ENCODE data around the gene SCGB1C1. TPM values are rescaled to one million over a fixed set of nuclear protein-coding genes. Genes with fewer than 3 reads are reported as not detected.
A peak's percentile ranks its signal among the peaks of the same experiment; 100 is the strongest.

Gene SCGB1C1
- total RNA-seq, 6 experiments from 2014 or later = not detected

DNA sequence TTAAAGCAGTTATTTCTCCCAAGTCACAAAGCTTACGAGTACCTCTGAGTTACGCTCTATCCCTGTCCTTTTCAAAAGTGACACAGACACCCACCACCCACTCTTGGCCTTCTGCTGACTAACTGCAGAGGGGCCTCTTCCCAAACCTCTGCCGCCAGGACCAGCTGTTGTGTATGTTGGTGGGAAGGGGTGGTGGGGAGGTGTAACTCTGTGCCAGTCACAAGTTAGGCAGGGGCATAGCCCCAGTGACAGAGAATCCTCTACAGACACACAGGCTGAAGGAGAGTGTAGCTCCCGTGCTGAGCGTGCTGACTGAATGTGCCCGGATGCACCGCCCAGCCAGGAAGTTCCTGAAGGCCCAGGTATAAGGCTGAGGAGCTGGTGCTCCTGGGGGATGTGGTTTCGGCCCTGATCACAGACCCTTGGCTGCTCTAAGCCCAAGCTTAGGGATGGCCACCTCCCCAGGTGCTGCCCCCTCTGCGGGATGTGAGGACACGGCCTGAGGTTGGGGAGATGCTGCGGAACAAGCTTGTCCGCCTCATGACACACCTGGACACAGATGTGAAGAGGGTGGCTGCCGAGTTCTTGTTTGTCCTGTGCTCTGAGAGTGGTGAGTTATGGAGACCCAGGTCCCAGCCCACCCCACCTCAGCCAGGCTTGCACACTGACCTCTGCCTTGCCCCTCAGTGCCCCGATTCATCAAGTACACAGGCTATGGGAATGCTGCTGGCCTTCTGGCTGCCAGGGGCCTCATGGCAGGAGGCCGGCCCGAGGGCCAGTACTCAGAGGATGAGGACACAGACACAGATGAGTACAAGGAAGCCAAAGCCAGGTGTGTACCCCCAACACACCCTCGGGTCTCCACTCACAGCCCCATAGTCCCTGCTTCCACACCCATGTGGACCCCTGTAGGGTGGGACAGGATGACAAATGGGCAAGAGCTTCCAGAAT lies 19.5 kb downstream of the SCGB1C1 start:
- DNase-seq = peak in 1 of 3 donors; percentile 23
- no peak for ATAC-seq
- 100% methylated on average over 3 of the region's 17 CpGs for WGBS (ENCODE audit: insufficient coverage, low coverage, low lambda C conversion rate, missing lambda C conversion rate)
- no peaks in the 10 kb centered on the region for H3K27me3 ChIP-seq
- H3K36me3 ChIP-seq = peaks cover 0 to 58% (median 15%) of the 10 kb centered on the region in 4 donors
- TF ChIP-seq, protein P1, sequence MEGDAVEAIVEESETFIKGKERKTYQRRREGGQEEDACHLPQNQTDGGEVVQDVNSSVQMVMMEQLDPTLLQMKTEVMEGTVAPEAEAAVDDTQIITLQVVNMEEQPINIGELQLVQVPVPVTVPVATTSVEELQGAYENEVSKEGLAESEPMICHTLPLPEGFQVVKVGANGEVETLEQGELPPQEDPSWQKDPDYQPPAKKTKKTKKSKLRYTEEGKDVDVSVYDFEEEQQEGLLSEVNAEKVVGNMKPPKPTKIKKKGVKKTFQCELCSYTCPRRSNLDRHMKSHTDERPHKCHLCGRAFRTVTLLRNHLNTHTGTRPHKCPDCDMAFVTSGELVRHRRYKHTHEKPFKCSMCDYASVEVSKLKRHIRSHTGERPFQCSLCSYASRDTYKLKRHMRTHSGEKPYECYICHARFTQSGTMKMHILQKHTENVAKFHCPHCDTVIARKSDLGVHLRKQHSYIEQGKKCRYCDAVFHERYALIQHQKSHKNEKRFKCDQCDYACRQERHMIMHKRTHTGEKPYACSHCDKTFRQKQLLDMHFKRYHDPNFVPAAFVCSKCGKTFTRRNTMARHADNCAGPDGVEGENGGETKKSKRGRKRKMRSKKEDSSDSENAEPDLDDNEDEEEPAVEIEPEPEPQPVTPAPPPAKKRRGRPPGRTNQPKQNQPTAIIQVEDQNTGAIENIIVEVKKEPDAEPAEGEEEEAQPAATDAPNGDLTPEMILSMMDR (IDR thresholded peaks at IDR 0.05) = no peak
- TF ChIP-seq POLR2A (IDR thresholded peaks at IDR 0.05) = no peak
- no peak overlapping the region for H3K4me3 ChIP-seq
- peaks cover 0 to 11% (median 6%) of the 10 kb centered on the region in 4 donors for H3K4me1 ChIP-seq
- H3K27ac ChIP-seq = no peak overlapping the region
- no peaks in the 10 kb centered on the region for H3K9me3 ChIP-seq
- intact Hi-C loops (cut with DNase I) = loop anchor here in 1 of 2 donors (5.0 kb wide), 1 partner anchor 145 kb away; no protein-coding TSS in a partner anchor

DNA sequence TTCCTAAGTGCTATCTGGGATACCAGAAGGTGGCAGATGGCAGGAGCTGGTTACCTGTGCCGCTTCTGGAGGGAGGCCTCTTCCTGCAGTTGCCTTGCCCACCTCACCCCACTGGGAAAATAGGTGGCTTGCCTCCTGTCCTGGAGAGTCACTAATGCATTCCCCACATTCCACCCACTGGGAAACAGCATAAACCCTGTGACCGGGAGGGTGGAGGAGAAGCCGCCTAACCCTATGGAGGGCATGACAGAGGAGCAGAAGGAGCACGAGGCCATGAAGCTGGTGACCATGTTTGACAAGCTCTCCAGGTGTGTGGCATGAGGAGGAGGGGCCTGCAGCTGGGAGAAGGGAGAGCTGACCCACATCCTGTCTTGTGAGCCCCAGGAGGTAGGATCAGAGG lies 20.2 kb downstream of the SCGB1C1 start:
- ATAC-seq (no peak), DNase-seq (peak in 1 of 3 donors; percentile 39)
- Histone ChIP-seq H3K9me3 (no peaks in the 10 kb centered on the region), H3K27me3 (no peaks in the 10 kb centered on the region), H3K4me1 (peaks cover 0 to 11% (median 6%) of the 10 kb centered on the region in 4 donors), H3K4me3 (no peak overlapping the region), H3K36me3 (peaks cover 0 to 58% (median 15%) of the 10 kb centered on the region in 4 donors), H3K27ac (no peak overlapping the region)
- 88% methylated on average over 3 of the region's 4 CpGs for WGBS (ENCODE audit: insufficient coverage, low coverage, low lambda C conversion rate, missing lambda C conversion rate)
- no peak for TF ChIP-seq POLR2A (IDR thresholded peaks at IDR 0.05)
- TF ChIP-seq, protein P1 (IDR thresholded peaks at IDR 0.05) = no peak
- intact Hi-C loops (cut with DNase I) = loop anchor here in 1 of 2 donors (5.0 kb wide), 1 partner anchor 144 kb away; no protein-coding TSS in a partner anchor

DNA sequence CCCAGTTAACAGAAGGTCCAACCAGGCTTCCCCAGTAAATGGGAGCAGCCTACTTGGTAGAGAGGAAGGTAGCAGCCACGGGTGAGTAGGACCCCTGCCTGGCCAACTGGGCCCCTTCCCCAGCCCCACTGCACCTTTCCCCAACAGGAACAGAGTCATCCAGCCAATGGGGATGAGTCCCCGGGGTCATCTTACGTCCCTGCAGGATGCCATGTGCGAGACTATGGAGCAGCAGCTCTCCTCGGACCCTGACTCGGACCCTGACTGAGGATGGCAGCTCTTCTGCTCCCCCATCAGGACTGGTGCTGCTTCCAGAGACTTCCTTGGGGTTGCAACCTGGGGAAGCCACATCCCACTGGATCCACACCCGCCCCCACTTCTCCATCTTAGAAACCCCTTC lies 21.2 kb downstream of the SCGB1C1 start:
- intact Hi-C loops (cut with DNase I) = loop anchor here in 1 of 2 donors (5.0 kb wide), 1 partner anchor 143 kb away; no protein-coding TSS in a partner anchor

DNA sequence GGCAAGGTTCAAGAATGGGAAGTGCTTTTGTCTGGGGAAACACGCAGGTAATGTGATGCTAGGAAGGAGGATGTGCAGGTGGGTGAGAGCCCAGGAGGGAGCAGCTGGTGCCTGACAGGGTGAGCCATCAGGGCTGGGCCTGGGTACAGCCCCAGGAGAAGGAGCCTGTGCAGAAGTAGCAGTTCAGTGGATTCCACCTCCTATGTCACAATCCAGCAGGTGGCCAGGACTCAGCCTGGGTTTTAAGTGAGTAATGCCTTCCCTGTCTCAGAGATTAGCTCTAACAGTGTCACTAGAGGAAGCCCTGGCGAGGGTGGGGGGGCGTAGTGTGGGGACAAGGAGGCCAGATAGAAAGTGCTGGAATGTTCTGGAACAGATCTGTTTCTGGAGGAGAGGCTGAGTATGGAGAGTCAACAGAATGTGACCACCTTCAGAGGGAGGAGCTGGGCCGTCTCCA lies 22.7 kb downstream of the SCGB1C1 start:
- ATAC-seq = peak; percentile 19 to 30 (median 25)
- intact Hi-C loops (cut with DNase I) = no loop called here
- peak in 1 of 3 donors; percentile 36 for DNase-seq
- H3K27ac ChIP-seq = no peak overlapping the region
- H3K9me3 ChIP-seq = no peaks in the 10 kb centered on the region
- no peak overlapping the region for H3K4me3 ChIP-seq
- H3K27me3 ChIP-seq = no peaks in the 10 kb centered on the region
- WGBS (ENCODE audit: insufficient coverage, low coverage, low lambda C conversion rate, missing lambda C conversion rate) = 85% methylated on average over 4 of the region's 4 CpGs
- H3K36me3 ChIP-seq = peaks cover 0 to 53% (median 15%) of the 10 kb centered on the region in 4 donors
- no peak for TF ChIP-seq POLR2A (IDR thresholded peaks at IDR 0.05)
- TF ChIP-seq, protein P1 (IDR thresholded peaks at IDR 0.05) = no peak
- H3K4me1 ChIP-seq = no peaks in the 10 kb centered on the region

More for the DNA sequence above, 21.2 kb downstream of the SCGB1C1 start:
- H3K27me3 ChIP-seq = no peaks in the 10 kb centered on the region
- H3K4me3 ChIP-seq = no peak overlapping the region
- peaks cover 0 to 11% (median 5%) of the 10 kb centered on the region in 4 donors for H3K4me1 ChIP-seq
- no peak overlapping the region for H3K27ac ChIP-seq
- no peaks in the 10 kb centered on the region for H3K9me3 ChIP-seq
- peaks cover 0 to 62% (median 15%) of the 10 kb centered on the region in 4 donors for H3K36me3 ChIP-seq
- TF ChIP-seq, protein P1 (IDR thresholded peaks at IDR 0.05) = no peak
- TF ChIP-seq POLR2A (IDR thresholded peaks at IDR 0.05) = no peak
- 82% methylated on average over 2 of the region's 7 CpGs for WGBS (ENCODE audit: insufficient coverage, low coverage, low lambda C conversion rate, missing lambda C conversion rate)
- DNase-seq = peak in 1 of 3 donors; percentile 42
- ATAC-seq = no peak

Data from right lobe of liver (tissue), 6 donors.